Peyer's patch (tissue), 4 donors: ENCODE measurements around the gene RIC3. TPM values are rescaled to one million over a fixed set of nuclear protein-coding genes. Genes with fewer than 3 reads are reported as not detected.

Experiments used
- DNase-seq, 3 donors: peaks; one replicate each; pipeline ENCODE4 v3.0.0-alpha.2; 2017 to 2019
- H3K27ac ChIP-seq, 4 donors: fragments of 200-600 bp; sonication (generic); one replicate each; pipeline ENCODE4 v1.5.1; 2016 to 2019
- H3K27me3 ChIP-seq, 2 donors: fragments of 200-600 bp; sonication (generic); one replicate each; pipeline ENCODE4 v1.5.1; 2019
- H3K36me3 ChIP-seq, 3 donors: fragments of 200-600 bp; sonication (generic); one replicate each; pipeline ENCODE4 v1.5.1; 2016 to 2019
- H3K4me1 ChIP-seq, 4 donors: fragments of 200-600 bp; sonication (generic); one replicate each; pipeline ENCODE4 v1.5.1; 2016 to 2019
- H3K4me3 ChIP-seq, 4 donors: fragments of 200-600 bp; sonication (generic); 1 replicate in 3 of 4; 2 replicates in 1 of 4; pipeline ENCODE4 v1.5.1; 2016 to 2019; ENCODE audit warnings: mild to moderate bottlenecking in 1 of 4
- H3K9me3 ChIP-seq, 4 donors: fragments of 200-600 bp; sonication (generic); one replicate each; pipeline ENCODE4 v1.5.1; 2016 to 2019; ENCODE audit warnings: mild to moderate bottlenecking in 1 of 4
- CTCF ChIP-seq, 6 experiments: fragments of 450-650 bp in 4 of 6; fragments of 200-600 bp in 2 of 6; sonication (generic) in 1 of 6; IDR thresholded peaks; one replicate each; pipeline ENCODE4 v1.5.1; 2017 to 2019; ENCODE audit warnings: antibody characterized with exemption in 6 of 6, mild to moderate bottlenecking in 3 of 6, moderate library complexity in 1 of 6
- POLR2A ChIP-seq, 2 donors: fragments of 450-650 bp; IDR thresholded peaks; one replicate each; pipeline ENCODE4 v1.5.1; 2017; ENCODE audit warnings: antibody characterized with exemption in 2 of 2, mild to moderate bottlenecking in 2 of 2, moderate library complexity in 2 of 2
- total RNA-seq, 4 donors: library from RNA; depleted of rRNA; stranded (reverse); fragments of >200 nt; gene quantifications; one replicate each; pipeline ENCODE4 v1.1.0, GENCODE V29; 2016

Gene RIC3
- total RNA-seq, 4 donors from 2014 or later: 2.8 to 26.4 (median 4.9) TPM

DNA sequence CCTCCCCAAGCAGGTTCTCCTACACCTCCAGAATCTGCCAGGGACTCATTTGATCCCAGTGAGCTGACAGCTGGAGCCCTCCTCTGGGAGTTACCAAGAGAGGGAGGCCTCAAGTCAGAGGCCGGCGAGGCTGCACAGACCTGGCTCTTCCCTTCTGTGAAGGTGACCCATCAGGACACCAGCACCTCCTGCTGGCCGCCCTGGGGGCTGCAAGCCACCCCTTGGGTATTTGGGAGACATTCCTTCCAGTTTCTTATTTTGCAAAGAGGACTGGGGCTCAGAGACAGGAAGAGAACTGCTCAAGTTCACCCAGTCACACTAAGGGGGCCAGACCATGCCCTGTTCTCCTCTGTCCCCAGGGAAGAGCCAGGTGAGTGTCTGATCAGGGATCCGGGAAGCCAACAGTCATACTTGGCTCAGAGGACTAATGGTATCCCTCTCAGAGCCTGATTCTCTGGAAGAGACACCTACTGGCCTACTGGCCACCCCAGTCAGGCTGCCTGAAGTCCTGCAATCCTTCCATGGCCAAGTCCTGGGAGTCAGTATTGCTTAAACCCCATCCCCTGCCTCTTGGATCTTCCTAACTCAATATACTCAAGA lies 40.5 kb upstream of the RIC3 start:
- no peak overlapping the region for H3K27ac ChIP-seq
- no peak for TF ChIP-seq POLR2A (IDR thresholded peaks at IDR 0.05)
- peak in 3 of 6 experiments; percentile 22 to 40 (median 31) for TF ChIP-seq CTCF (IDR thresholded peaks at IDR 0.05)
- peak in 2 of 3 donors; percentile 42 to 74 for DNase-seq

GRCh38 chr11:8207080-8208000 lies 38.5 kb upstream of the RIC3 start:
- no peak for DNase-seq
- no peaks in the 10 kb centered on the region for H3K9me3 ChIP-seq
- peak overlapping the region in 3 of 4 donors; percentile 18 to 68 (median 63) for H3K27ac ChIP-seq
- TF ChIP-seq POLR2A (IDR thresholded peaks at IDR 0.05): no peak
- TF ChIP-seq CTCF (IDR thresholded peaks at IDR 0.05): no peak
- H3K4me1 ChIP-seq: no peaks in the 10 kb centered on the region
- H3K4me3 ChIP-seq: no peak overlapping the region
- H3K36me3 ChIP-seq: no peaks in the 10 kb centered on the region
- no peaks in the 10 kb centered on the region for H3K27me3 ChIP-seq

More for the DNA sequence above, 40.5 kb upstream of the RIC3 start:
- Histone ChIP-seq H3K36me3 (no peaks in the 10 kb centered on the region), H3K27me3 (no peaks in the 10 kb centered on the region), H3K4me1 (no peaks in the 10 kb centered on the region), H3K9me3 (no peaks in the 10 kb centered on the region), H3K4me3 (no peak overlapping the region)

- DNase-seq: peak in 2 of 3 donors; percentile 24 to 52
- Histone ChIP-seq H3K27me3 (no peaks in the 10 kb centered on the region), H3K27ac (peak overlapping the region in 3 of 4 donors; percentile 18 to 68 (median 63)), H3K36me3 (no peaks in the 10 kb centered on the region), H3K9me3 (no peaks in the 10 kb centered on the region), H3K4me1 (no peaks in the 10 kb centered on the region), H3K4me3 (no peak overlapping the region)
- no peak for TF ChIP-seq CTCF (IDR thresholded peaks at IDR 0.05)
- no peak for TF ChIP-seq POLR2A (IDR thresholded peaks at IDR 0.05)
Measured at GRCh38 chr11:8206251-8207079, 37.6 kb upstream of the RIC3 start.

GRCh38 chr11:8205566-8205965 lies 36.7 kb upstream of the RIC3 start:
- no peak for DNase-seq
- H3K9me3 ChIP-seq: no peaks in the 10 kb centered on the region
- H3K36me3 ChIP-seq: no peaks in the 10 kb centered on the region
- TF ChIP-seq CTCF (IDR thresholded peaks at IDR 0.05): no peak
- no peak for TF ChIP-seq POLR2A (IDR thresholded peaks at IDR 0.05)
- no peaks in the 10 kb centered on the region for H3K4me1 ChIP-seq
- H3K4me3 ChIP-seq: no peak overlapping the region
- no peaks in the 10 kb centered on the region for H3K27me3 ChIP-seq
- no peak overlapping the region for H3K27ac ChIP-seq

GRCh38 chr11:8204596-8204995 lies 35.8 kb upstream of the RIC3 start:
- TF ChIP-seq CTCF (IDR thresholded peaks at IDR 0.05) (no peak), POLR2A (IDR thresholded peaks at IDR 0.05) (no peak)
- no peaks in the 10 kb centered on the region for H3K9me3 ChIP-seq
- H3K36me3 ChIP-seq: no peaks in the 10 kb centered on the region

More at GRCh38 chr11:8204596-8204995, 35.8 kb upstream of the RIC3 start:
- no peak overlapping the region for H3K4me3 ChIP-seq
- no peaks in the 10 kb centered on the region for H3K27me3 ChIP-seq
- H3K27ac ChIP-seq: no peak overlapping the region
- no peak for DNase-seq
- no peaks in the 10 kb centered on the region for H3K4me1 ChIP-seq
